Skeletal muscle satellite cell (primary cell): ENCODE measurements around the gene GIMD1.
A peak's percentile ranks its signal among the peaks of the same experiment; 100 is the strongest.

Experiments
- H3K27me3 ChIP-seq: 2 replicates; pipeline ENCODE4 v1.7.0; 2013; ENCODE audit warnings: low read length; ENCODE audit not compliant: control insufficient read depth, insufficient read depth
- H3K36me3 ChIP-seq: 2 replicates; pipeline ENCODE4 v1.7.0; 2013; ENCODE audit warnings: mild to moderate bottlenecking, control low read depth, low read length; ENCODE audit not compliant: insufficient read depth
- H3K4me1 ChIP-seq: 2 replicates; pipeline ENCODE4 v1.7.0; 2013; ENCODE audit warnings: low read length; ENCODE audit not compliant: control insufficient read depth, insufficient read depth
- H3K4me2 ChIP-seq: 2 replicates; pipeline ENCODE4 v1.7.0; 2013; ENCODE audit warnings: mild to moderate bottlenecking, low read length
- H3K4me3 ChIP-seq: 2 replicates; pipeline ENCODE4 v1.7.0; 2013; ENCODE audit warnings: low read length
- H3K9ac ChIP-seq: 2 replicates; pipeline ENCODE4 v1.7.0; 2013; ENCODE audit warnings: mild to moderate bottlenecking, low read depth, low read length, moderate library complexity
- H3K9me3 ChIP-seq: replicated peaks from 2 replicates; pipeline ENCODE4 v1.7.0; 2013; ENCODE audit warnings: mild to moderate bottlenecking, control low read depth, low read length

Gene GIMD1

GRCh38 chr4:106312377-106312776 lies 56.2 kb downstream of the GIMD1 start:
- peak overlapping the region; percentile 24 for H3K4me3 ChIP-seq
- peak overlapping the region; percentile 69 for H3K9ac ChIP-seq
- H3K27me3 ChIP-seq, result no peaks in the 10 kb centered on the region
- H3K36me3 ChIP-seq, result no peaks in the 10 kb centered on the region
- peaks cover 35% of the 10 kb centered on the region for H3K4me1 ChIP-seq
- H3K4me2 ChIP-seq, result peak overlapping the region; percentile 68
- no peaks in the 10 kb centered on the region for H3K9me3 ChIP-seq
